HCT116 (cell line): ENCODE data around the gene TPP1. TPM values are rescaled to one million over a fixed set of nuclear protein-coding genes. Genes with fewer than 3 reads are reported as not detected.

Source experiments
- ATAC-seq: fragments of 200-7000 bp; cut with Tn5 transposase; 2 replicates; pipeline ENCODE4 v1.9.1; 2020; ENCODE audit warnings: mild to moderate bottlenecking, moderate library complexity
- BruUV-seq: library from RNA; stranded (reverse); fragments of 400-500 nt; replicated peaks from 2 replicates; lab custom pipeline; 2021; lab: Mats Ljungman, UMichigan
- CTCF ChIA-PET: fragments of 300-600 bp; sonication (Branson Sonifier 250); formaldehyde crosslinking; loops from one replicate; lab custom pipeline; 2021; ENCODE audit warnings: antibody characterized with exemption; lab: Charles Lee
- POLR2A ChIA-PET: fragments of 300-600, 350-600 bp; sonication (Branson Sonifier 250); formaldehyde crosslinking; loops from one replicate; lab custom pipeline; 2021; ENCODE audit warnings: antibody characterized with exemption; lab: Charles Lee
- RAD21 ChIA-PET, 2 experiments: fragments of 300-600 bp; sonication (Branson Sonifier 250); formaldehyde crosslinking; loops; one replicate each; lab custom pipeline; 2023; ENCODE audit warnings: low total read pairs in 2 of 2; ENCODE audit not compliant: uncharacterized antibody in 2 of 2, unreplicated experiment in 2 of 2, low non-redundant PET in 1 of 2; lab: Charles Lee
- DNase-seq: peaks from one replicate; pipeline ENCODE4 v3.0.0-alpha.2; 2010; ENCODE audit warnings: low read depth, low spot score
- H2AFZ ChIP-seq: fragments of 200-600 bp; shearing (Covaris generic), sonication (generic); 2 replicates; pipeline ENCODE4 v1.6.1; 2017; ENCODE audit warnings: low read depth, mixed run types, mixed read lengths, antibody characterized with exemption, low read length; ENCODE audit not compliant: poor library complexity, severe bottlenecking
- H3K27ac ChIP-seq: 2 replicates; pipeline ENCODE4 v1.5.1; 2012; ENCODE audit warnings: low read depth, low read length
- H3K27me3 ChIP-seq: fragments of 200-600 bp; sonication (generic); 2 replicates; pipeline ENCODE4 v1.6.1; 2016; ENCODE audit warnings: mixed run types, low read length, mixed read lengths; ENCODE audit not compliant: insufficient read depth
- H3K36me3 ChIP-seq, 2 experiments: fragments of 200-500 bp in 1 of 2; fragments of 200-600 bp in 1 of 2; sonication (Bioruptor generic) in 1 of 2; sonication (generic) in 1 of 2; 2 replicates each; pipeline versions ENCODE4 v1.5.1 to v1.6.1; 2014 to 2016; ENCODE audit warnings: low read length in 2 of 2, inconsistent platforms in 1 of 2, mixed read lengths in 1 of 2, mixed run types in 1 of 2; ENCODE audit not compliant: insufficient read depth in 2 of 2, control insufficient read depth in 1 of 2
- H3K4me1 ChIP-seq, 2 experiments: fragments of 200-600 bp in 1 of 2; sonication (generic) in 1 of 2; 2 replicates each; pipeline versions ENCODE4 v1.5.1 to v1.6.1; 2012 to 2017; ENCODE audit warnings: low read length in 2 of 2, inconsistent platforms in 1 of 2, mild to moderate bottlenecking in 1 of 2, mixed read lengths in 1 of 2, mixed run types in 1 of 2, moderate library complexity in 1 of 2; ENCODE audit not compliant: insufficient read depth in 2 of 2, control insufficient read depth in 1 of 2
- H3K4me2 ChIP-seq: fragments of 200-600 bp; sonication (generic); 2 replicates; pipeline ENCODE4 v1.6.1; 2017; ENCODE audit warnings: mixed run types, low read length, mixed read lengths
- H3K4me3 ChIP-seq, 2 experiments: fragments of 200-600 bp in 1 of 2; sonication (generic) in 1 of 2; replicated peaks in 1 of 2; 2 replicates each; pipeline ENCODE4 v1.5.1; 2011 to 2016; ENCODE audit warnings: low read length in 2 of 2, control low read depth in 1 of 2, low read depth in 1 of 2, mild to moderate bottlenecking in 1 of 2, mixed read lengths in 1 of 2, mixed run types in 1 of 2
- H3K79me2 ChIP-seq: fragments of 200-600 bp; sonication (generic); 2 replicates; pipeline ENCODE4 v1.6.1; 2017; ENCODE audit warnings: mild to moderate bottlenecking, mixed run types, low read length, moderate library complexity, mixed read lengths; ENCODE audit not compliant: insufficient read depth
- H3K9ac ChIP-seq: fragments of 200-600 bp; sonication (generic); 2 replicates; pipeline ENCODE4 v1.6.1; 2016; ENCODE audit warnings: low read length, mixed read lengths
- H3K9me2 ChIP-seq: fragments of 200-600 bp; sonication (generic), shearing (Covaris generic); 2 replicates; pipeline ENCODE4 v1.6.1; 2017; ENCODE audit warnings: mixed run types, mild to moderate bottlenecking, moderate library complexity; ENCODE audit not compliant: insufficient read depth
- H3K9me3 ChIP-seq, 2 experiments: fragments of 200-500 bp in 1 of 2; fragments of 200-600 bp in 1 of 2; sonication (Bioruptor generic) in 1 of 2; sonication (generic) in 1 of 2; 2 replicates each; pipeline ENCODE4 v1.6.1; 2014 to 2017; ENCODE audit warnings: low read length in 2 of 2, mixed read lengths in 2 of 2, inconsistent platforms in 1 of 2, low read depth in 1 of 2, mild to moderate bottlenecking in 1 of 2, mixed run types in 1 of 2, moderate library complexity in 1 of 2; ENCODE audit not compliant: control insufficient read depth in 1 of 2, insufficient read depth in 1 of 2
- H4K20me1 ChIP-seq: fragments of 200-600 bp; sonication (generic), shearing (Covaris generic); 2 replicates; pipeline ENCODE4 v1.6.1; 2017; ENCODE audit warnings: mixed run types, mild to moderate bottlenecking, moderate library complexity; ENCODE audit not compliant: insufficient read depth
- ATF3 ChIP-seq: IDR thresholded peaks from 2 replicates; pipeline ENCODE4 v1.6.1; 2012
- CBX3 ChIP-seq: IDR thresholded peaks from 2 replicates; pipeline ENCODE4 v1.6.1; 2012; ENCODE audit warnings: low read depth
- CEBPB ChIP-seq: IDR thresholded peaks from 2 replicates; pipeline ENCODE4 v1.6.1; 2012; ENCODE audit warnings: low read depth
- EZH2phosphoT487 ChIP-seq: fragments of 200-600 bp; IDR thresholded peaks from 2 replicates; pipeline ENCODE4 v1.6.1; 2018; ENCODE audit warnings: antibody characterized with exemption, borderline replicate concordance
- JUND ChIP-seq: IDR thresholded peaks from 2 replicates; pipeline ENCODE4 v1.6.1; 2012
- MAX ChIP-seq: IDR thresholded peaks from 2 replicates; pipeline ENCODE4 v1.6.1; 2012
- POLR2AphosphoS5 ChIP-seq: IDR thresholded peaks from 2 replicates; pipeline ENCODE4 v1.6.1; 2011; ENCODE audit warnings: mild to moderate bottlenecking, low read depth, low read length, moderate library complexity
- SIN3A ChIP-seq: IDR thresholded peaks from 2 replicates; pipeline ENCODE4 v1.6.1; 2012; ENCODE audit warnings: low read depth
- ZBTB33 ChIP-seq: IDR thresholded peaks from 2 replicates; pipeline ENCODE4 v1.6.1; 2011; ENCODE audit warnings: mild to moderate bottlenecking, low read length, moderate library complexity; ENCODE audit not compliant: insufficient replicate concordance; ENCODE audit errors: extremely low read depth
- ZNF274 ChIP-seq: fragments of 200-500 bp; sonication (Bioruptor generic); IDR thresholded peaks from 2 replicates; pipeline ENCODE4 v1.6.1; 2014; ENCODE audit warnings: mild to moderate bottlenecking, low read depth, low read length, inconsistent platforms
- intact Hi-C: fragments of 100-400 bp; cut with micrococcal nuclease; formaldehyde crosslinking; loops from 2 replicates; pipeline ENCODE4 v1.10.0; 2022
- total RNA-seq: library from RNA; stranded (reverse); gene quantifications from one replicate; pipeline ENCODE4 v1.2.1, GENCODE V29; 2021; ENCODE audit not compliant: unreplicated experiment

The TPP1 gene
- total RNA-seq, 1 experiment from 2014 or later: 44.7 TPM

GRCh38 chr11:6653656-6654055 lies 34.4 kb upstream of the TPP1 start (continued):
- TF ChIP-seq ZBTB33 (no peak), SIN3A (no peak), JUND (no peak), MAX (no peak), ATF3 (no peak), EZH2phosphoT487 (no peak), POLR2AphosphoS5 (no peak)
- TF ChIP-seq, all 23 proteins: peak for 0

- Histone ChIP-seq H3K36me3 (no peaks in the 10 kb centered on the region), H2AFZ (no peak overlapping the region), H3K9me3 (no peaks in the 10 kb centered on the region), H4K20me1 (no peaks in the 10 kb centered on the region), H3K27me3 (peaks cover 38% of the 10 kb centered on the region; the same call in 1 of the 2 replicates), H3K4me3 (no peak overlapping the region), H3K9ac (no peak overlapping the region)
- ATAC-seq: no peak
- ChIA-PET POLR2A (no interaction called here), CTCF (no interaction called here), RAD21 (no interaction called here)
- TF ChIP-seq CBX3: no peak
- no peak for TF ChIP-seq ZNF274
- no peak for TF ChIP-seq CEBPB
- TF ChIP-seq JUND: no peak
- TF ChIP-seq, all 23 proteins: peak for 0
- no peak overlapping the region for H3K4me2 ChIP-seq
- no peaks in the 10 kb centered on the region for H3K9me2 ChIP-seq
- H3K79me2 ChIP-seq: no peaks in the 10 kb centered on the region
- no peak overlapping the region for H3K27ac ChIP-seq
- intact Hi-C loops: no loop called here
- DNase-seq: no peak
- peaks cover 0 to 7% of the 10 kb centered on the region in 2 experiments; a peak in 2 of 4 replicates for H3K4me1 ChIP-seq
- no TSS peak for BruUV-seq
These were observed 33.9 kb upstream of the TPP1 start for GRCh38 chr11:6653097-6653496.
